ENCODE results near the gene MSH5.

GRCh38 chr6:31713465-31713864 is 26.3 kb upstream of the MSH5 start:
- TF ChIP-seq, protein P1, sequence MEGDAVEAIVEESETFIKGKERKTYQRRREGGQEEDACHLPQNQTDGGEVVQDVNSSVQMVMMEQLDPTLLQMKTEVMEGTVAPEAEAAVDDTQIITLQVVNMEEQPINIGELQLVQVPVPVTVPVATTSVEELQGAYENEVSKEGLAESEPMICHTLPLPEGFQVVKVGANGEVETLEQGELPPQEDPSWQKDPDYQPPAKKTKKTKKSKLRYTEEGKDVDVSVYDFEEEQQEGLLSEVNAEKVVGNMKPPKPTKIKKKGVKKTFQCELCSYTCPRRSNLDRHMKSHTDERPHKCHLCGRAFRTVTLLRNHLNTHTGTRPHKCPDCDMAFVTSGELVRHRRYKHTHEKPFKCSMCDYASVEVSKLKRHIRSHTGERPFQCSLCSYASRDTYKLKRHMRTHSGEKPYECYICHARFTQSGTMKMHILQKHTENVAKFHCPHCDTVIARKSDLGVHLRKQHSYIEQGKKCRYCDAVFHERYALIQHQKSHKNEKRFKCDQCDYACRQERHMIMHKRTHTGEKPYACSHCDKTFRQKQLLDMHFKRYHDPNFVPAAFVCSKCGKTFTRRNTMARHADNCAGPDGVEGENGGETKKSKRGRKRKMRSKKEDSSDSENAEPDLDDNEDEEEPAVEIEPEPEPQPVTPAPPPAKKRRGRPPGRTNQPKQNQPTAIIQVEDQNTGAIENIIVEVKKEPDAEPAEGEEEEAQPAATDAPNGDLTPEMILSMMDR (IDR thresholded peaks at IDR 0.05; ENCODE audit: insufficient read depth, low read length, poor library complexity, severe bottlenecking): no peak
- TF ChIP-seq EZH2phosphoT487 (conservative IDR thresholded peaks at IDR 0.05; ENCODE audit: low read length): no peak

Measured in SU-DHL-6 (cell line).